Peyer's patch (tissue), 4 donors: ENCODE data around the gene GCDH.

ENCODE experiments used
- POLR2A ChIP-seq, 2 donors: fragments of 450-650 bp; IDR thresholded peaks; one replicate each; pipeline ENCODE4 v1.5.1; 2017; ENCODE audit warnings: antibody characterized with exemption in 2 of 2, mild to moderate bottlenecking in 2 of 2, moderate library complexity in 2 of 2
- TF ChIP-seq, protein P1 (sequence below), 6 experiments: fragments of 450-650 bp in 4 of 6; fragments of 200-600 bp in 2 of 6; sonication (generic) in 1 of 6; IDR thresholded peaks; one replicate each; pipeline ENCODE4 v1.5.1; 2017 to 2019; ENCODE audit warnings: antibody characterized with exemption in 6 of 6, mild to moderate bottlenecking in 3 of 6, moderate library complexity in 1 of 6

DNA sequence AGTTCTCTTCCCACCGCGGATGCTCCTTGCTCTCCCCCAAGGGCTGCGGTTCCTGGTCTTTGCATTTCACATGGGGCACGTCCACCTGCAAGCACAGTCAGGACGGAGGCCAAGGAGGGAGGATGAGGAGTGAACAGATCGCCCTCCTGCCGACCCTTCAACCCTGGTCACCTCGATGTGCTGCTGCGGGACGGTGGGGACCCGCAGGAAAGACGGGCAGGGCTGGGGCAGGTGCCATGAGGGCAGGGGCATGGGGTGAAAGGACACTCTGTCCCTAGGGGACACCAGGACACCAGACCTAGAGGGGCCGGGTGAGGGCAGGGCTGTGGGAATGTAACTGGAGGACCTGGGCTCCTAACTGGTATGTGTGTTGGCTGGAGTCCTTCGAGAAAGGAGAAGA lies 27.3 kb downstream of the GCDH start:
- TF ChIP-seq, protein P1, sequence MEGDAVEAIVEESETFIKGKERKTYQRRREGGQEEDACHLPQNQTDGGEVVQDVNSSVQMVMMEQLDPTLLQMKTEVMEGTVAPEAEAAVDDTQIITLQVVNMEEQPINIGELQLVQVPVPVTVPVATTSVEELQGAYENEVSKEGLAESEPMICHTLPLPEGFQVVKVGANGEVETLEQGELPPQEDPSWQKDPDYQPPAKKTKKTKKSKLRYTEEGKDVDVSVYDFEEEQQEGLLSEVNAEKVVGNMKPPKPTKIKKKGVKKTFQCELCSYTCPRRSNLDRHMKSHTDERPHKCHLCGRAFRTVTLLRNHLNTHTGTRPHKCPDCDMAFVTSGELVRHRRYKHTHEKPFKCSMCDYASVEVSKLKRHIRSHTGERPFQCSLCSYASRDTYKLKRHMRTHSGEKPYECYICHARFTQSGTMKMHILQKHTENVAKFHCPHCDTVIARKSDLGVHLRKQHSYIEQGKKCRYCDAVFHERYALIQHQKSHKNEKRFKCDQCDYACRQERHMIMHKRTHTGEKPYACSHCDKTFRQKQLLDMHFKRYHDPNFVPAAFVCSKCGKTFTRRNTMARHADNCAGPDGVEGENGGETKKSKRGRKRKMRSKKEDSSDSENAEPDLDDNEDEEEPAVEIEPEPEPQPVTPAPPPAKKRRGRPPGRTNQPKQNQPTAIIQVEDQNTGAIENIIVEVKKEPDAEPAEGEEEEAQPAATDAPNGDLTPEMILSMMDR (IDR thresholded peaks at IDR 0.05) = no peak
- TF ChIP-seq POLR2A (IDR thresholded peaks at IDR 0.05) = no peak
